ENCODE measurements around the gene PRSS8.

Gene PRSS8

DNA sequence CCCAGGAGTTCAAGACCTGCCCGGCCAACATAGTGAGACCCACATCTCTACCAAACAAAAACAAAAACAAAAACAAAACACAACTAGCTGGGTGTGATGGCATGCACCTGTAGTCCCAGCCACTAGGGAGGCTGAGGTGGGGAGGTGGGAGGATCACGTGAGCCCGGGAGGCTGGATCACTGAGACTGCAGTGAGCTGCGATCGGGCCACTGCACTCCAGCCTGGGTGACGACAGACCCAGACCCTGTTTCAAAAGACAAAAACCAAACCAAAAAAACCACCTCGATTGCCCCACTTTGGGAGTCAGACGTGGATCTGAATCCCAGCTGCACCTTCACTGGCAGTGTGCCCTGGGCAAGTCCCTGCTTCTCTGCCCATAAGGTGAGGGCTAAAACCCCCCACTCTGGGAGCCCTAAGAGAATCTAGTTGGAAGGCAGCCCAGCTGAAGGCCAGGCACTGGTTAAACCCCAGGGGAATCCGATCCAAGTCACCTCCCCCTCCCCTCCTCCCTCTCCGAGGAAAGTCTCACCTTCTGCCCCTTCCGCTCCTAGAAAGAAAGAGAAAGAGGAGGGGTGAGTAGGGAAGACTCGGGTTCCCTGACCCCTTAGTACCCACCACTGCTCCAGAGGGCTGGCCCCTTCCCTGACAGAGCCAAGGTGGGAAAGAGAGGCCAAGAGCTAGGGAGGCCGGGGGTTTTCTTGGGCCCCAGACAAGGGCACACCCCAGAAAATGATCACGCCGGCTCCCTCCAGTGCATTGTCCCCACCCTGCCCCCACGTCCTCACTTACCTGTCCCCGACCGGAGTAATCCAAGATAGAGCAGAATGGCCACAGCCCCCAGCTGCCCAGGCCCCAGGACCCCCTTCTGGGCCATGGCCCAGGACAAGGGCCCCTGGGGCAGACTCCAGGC is 647 bp downstream of the PRSS8 start:
- H3K36me3 ChIP-seq (ENCODE audit: control insufficient read depth, insufficient read depth, low read length) = no peaks in the 10 kb centered on the region
- 12 to 21% methylated on average over 16 to 18 of the region's 18 CpGs for WGBS, 2 experiments
- H3K9me3 ChIP-seq (ENCODE audit: control insufficient read depth, low read length) = no peaks in the 10 kb centered on the region
- H3K27ac ChIP-seq (ENCODE audit: insufficient read depth, low read depth, low read length, poor library complexity, severe bottlenecking) = no peak overlapping the region
- peak overlapping the region; percentile 29 for H3K4me3 ChIP-seq (ENCODE audit: insufficient read depth, low read depth, low read length)
- no peaks in the 10 kb centered on the region for H3K27me3 ChIP-seq (ENCODE audit: control insufficient read depth, insufficient read depth, low read length, poor library complexity, severe bottlenecking)
- H3K4me1 ChIP-seq (ENCODE audit: control insufficient read depth, insufficient read depth, low read length) = peaks cover 17% of the 10 kb centered on the region

DNA sequence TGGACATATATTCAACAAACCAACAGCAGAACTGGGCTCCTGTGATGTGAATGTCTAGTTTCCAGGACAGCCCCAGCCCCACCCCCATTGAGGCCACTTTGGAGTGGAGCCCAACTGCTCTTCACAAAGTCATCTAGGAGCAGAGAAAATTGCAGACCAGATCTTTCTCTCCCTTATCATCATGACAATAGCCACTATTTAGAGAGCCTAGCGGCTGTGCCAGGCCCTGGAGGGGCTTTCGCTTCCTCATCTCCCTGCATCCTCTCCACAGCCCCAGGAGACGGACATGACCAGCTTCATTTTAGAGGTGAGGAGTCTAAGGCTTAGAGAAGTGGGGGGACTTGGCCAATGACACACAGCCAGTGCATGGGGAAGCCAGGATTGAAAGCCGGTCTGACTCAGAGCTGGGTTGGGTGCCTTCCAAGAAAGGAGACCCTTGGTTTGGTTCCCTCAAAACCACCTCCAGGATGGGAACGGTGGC is 1.4 kb downstream of the PRSS8 start:
- H3K27ac ChIP-seq (ENCODE audit: insufficient read depth, low read depth, low read length, poor library complexity, severe bottlenecking) = no peak overlapping the region
- no peaks in the 10 kb centered on the region for H3K9me3 ChIP-seq (ENCODE audit: control insufficient read depth, low read length)
- peaks cover 17% of the 10 kb centered on the region for H3K4me1 ChIP-seq (ENCODE audit: control insufficient read depth, insufficient read depth, low read length)
- H3K36me3 ChIP-seq (ENCODE audit: control insufficient read depth, insufficient read depth, low read length) = no peaks in the 10 kb centered on the region
- H3K4me3 ChIP-seq (ENCODE audit: insufficient read depth, low read depth, low read length) = no peak overlapping the region
- no peaks in the 10 kb centered on the region for H3K27me3 ChIP-seq (ENCODE audit: control insufficient read depth, insufficient read depth, low read length, poor library complexity, severe bottlenecking)
- 39 to 44% methylated on average over 5 of the region's 5 CpGs for WGBS, 2 experiments

DNA sequence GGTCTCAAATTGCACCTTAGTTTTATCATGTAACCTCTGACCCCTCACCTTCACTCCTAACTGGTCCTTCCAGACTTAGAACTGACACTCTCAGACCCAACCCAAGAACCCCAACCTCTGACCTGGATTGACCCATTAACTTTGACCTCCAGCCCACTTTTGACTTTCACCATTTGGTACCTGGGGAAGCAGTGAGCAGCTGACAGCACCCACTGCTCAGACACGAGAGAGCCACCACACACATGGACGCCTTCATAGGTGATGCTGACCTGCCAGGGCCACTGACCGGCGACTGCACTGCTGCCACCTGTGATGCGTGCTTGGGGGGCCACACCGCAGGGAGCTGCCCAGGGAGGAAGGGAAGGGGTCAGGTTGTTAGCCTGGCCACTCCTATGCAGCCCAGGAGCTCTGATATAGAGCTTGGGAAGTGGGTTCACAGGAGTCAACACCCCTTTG is 2.5 kb downstream of the PRSS8 start:
- 93 to 94% methylated on average over 6 of the region's 6 CpGs for WGBS, 2 experiments
- Histone ChIP-seq H3K36me3 (ENCODE audit: control insufficient read depth, insufficient read depth, low read length) (no peaks in the 10 kb centered on the region), H3K4me3 (ENCODE audit: insufficient read depth, low read depth, low read length) (no peak overlapping the region), H3K9me3 (ENCODE audit: control insufficient read depth, low read length) (no peaks in the 10 kb centered on the region), H3K27me3 (ENCODE audit: control insufficient read depth, insufficient read depth, low read length, poor library complexity, severe bottlenecking) (no peaks in the 10 kb centered on the region), H3K4me1 (ENCODE audit: control insufficient read depth, insufficient read depth, low read length) (peaks cover 14% of the 10 kb centered on the region), H3K27ac (ENCODE audit: insufficient read depth, low read depth, low read length, poor library complexity, severe bottlenecking) (no peak overlapping the region)

DNA sequence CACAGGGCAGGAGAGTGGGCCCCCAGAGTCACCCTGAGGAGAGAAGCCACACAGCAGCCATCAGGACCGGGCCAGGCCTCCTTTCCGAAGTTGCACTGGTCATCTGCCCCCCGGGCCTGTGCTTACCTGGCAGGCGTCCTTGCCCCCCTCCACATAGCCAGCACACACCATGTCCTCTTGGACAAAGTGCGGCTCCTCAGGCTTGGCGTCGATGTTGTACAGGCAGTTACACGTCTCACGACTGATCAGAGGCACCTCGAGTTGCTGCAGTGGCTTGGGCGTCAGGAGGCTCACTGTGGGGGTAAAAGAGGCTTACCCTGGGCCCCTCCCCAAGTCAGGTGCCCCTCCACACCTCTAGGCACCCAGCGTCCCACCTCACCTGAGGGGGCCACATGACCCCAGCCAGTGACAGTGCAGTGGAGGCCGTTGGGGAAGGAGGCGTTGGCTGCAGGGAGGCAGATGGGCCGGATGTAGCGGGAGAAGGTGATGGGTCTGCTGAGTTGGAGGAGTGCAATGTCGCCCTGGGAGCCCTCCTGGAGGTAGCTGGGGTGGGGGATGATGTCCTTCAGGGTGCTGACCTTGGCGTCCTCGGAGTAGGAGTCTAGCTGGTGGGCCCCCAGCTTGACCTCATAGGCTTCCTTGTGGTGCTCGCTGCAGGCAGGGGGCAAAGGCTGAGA is 3.1 kb downstream of the PRSS8 start:
- Histone ChIP-seq H3K9me3 (ENCODE audit: control insufficient read depth, low read length) (no peaks in the 10 kb centered on the region), H3K27ac (ENCODE audit: insufficient read depth, low read depth, low read length, poor library complexity, severe bottlenecking) (no peak overlapping the region), H3K36me3 (ENCODE audit: control insufficient read depth, insufficient read depth, low read length) (peaks cover 4% of the 10 kb centered on the region), H3K27me3 (ENCODE audit: control insufficient read depth, insufficient read depth, low read length, poor library complexity, severe bottlenecking) (no peaks in the 10 kb centered on the region), H3K4me3 (ENCODE audit: insufficient read depth, low read depth, low read length) (no peak overlapping the region), H3K4me1 (ENCODE audit: control insufficient read depth, insufficient read depth, low read length) (peaks cover 14% of the 10 kb centered on the region)
- 94 to 96% methylated on average over 20 of the region's 20 CpGs for WGBS, 2 experiments

DNA sequence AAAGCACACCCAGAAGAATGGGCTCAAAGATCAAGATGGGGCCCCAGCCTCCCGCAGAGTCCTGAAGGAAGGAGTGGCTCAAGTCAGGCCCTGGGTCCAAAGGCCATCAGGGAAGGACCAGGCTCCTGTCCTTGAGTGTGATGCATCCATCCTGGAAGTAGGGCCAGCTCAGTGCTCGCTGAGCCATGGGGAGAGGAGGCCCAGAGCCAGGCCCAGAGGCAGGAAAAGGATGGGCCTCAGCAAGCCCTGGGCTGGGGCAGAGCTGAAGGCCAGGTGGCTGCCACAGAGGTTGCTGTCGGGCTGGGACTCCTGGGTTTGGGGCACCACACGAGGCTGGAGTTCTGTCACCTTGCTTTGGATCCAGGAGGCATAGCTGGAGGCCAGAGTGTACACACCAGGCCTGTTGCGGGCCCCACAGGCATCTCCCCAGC is 3.7 kb downstream of the PRSS8 start:
- H3K4me1 ChIP-seq (ENCODE audit: control insufficient read depth, insufficient read depth, low read length) = peaks cover 14% of the 10 kb centered on the region

DNA sequence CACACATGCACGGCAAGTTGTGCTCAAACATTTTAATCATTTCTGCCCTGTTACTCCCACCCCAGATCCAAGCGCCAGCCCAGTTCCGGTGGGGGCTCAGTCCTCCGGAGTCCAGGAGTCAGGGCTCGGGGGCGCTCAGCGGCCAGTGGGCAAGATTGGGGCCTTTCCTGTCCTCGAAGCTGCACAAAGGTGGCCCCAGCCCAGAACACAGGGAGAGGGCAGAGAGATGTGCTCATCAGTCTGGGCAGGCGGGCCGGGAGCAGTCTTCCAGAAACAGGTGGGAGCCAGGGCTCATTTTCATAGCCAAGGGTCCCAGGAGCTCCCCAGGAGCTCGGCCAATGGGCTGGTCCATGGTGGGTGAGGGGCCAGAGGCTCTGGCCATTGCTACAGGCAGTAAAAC is 4.1 kb downstream of the PRSS8 start:
- 95 to 96% methylated on average over 11 of the region's 11 CpGs for WGBS, 2 experiments
- Histone ChIP-seq H3K9me3 (ENCODE audit: control insufficient read depth, low read length) (no peaks in the 10 kb centered on the region), H3K36me3 (ENCODE audit: control insufficient read depth, insufficient read depth, low read length) (peaks cover 5% of the 10 kb centered on the region), H3K27me3 (ENCODE audit: control insufficient read depth, insufficient read depth, low read length, poor library complexity, severe bottlenecking) (no peaks in the 10 kb centered on the region), H3K4me1 (ENCODE audit: control insufficient read depth, insufficient read depth, low read length) (peaks cover 14% of the 10 kb centered on the region), H3K27ac (ENCODE audit: insufficient read depth, low read depth, low read length, poor library complexity, severe bottlenecking) (no peak overlapping the region), H3K4me3 (ENCODE audit: insufficient read depth, low read depth, low read length) (no peak overlapping the region)

More for the DNA sequence above, 3.7 kb downstream of the PRSS8 start:
- peaks cover 5% of the 10 kb centered on the region for H3K36me3 ChIP-seq (ENCODE audit: control insufficient read depth, insufficient read depth, low read length)
- no peak overlapping the region for H3K27ac ChIP-seq (ENCODE audit: insufficient read depth, low read depth, low read length, poor library complexity, severe bottlenecking)
- no peaks in the 10 kb centered on the region for H3K27me3 ChIP-seq (ENCODE audit: control insufficient read depth, insufficient read depth, low read length, poor library complexity, severe bottlenecking)
- H3K4me3 ChIP-seq (ENCODE audit: insufficient read depth, low read depth, low read length) = no peak overlapping the region
- no peaks in the 10 kb centered on the region for H3K9me3 ChIP-seq (ENCODE audit: control insufficient read depth, low read length)
- WGBS, 2 experiments = 95 to 96% methylated on average over 5 of the region's 5 CpGs

DNA sequence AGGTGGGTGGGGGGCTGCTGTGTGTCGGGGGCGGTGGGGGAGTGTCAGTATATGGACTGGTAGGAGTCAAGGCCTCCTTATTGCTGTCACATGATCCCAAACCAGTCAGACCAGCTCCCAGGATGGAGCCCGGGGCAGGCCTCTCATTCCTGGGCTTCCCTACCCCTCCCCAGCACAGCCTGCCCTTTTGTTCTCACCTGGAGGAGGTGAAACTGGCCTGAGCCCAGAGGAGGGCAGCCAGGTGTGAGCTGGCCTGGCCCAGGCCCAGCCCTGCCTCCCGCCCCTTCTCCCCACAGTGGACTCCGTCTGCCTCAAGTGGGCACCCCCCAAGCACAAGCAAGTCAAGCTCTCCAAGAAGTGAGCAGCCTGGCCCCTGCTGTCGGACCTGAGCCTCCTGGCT is 4.6 kb downstream of the PRSS8 start:
- H3K27ac ChIP-seq (ENCODE audit: insufficient read depth, low read depth, low read length, poor library complexity, severe bottlenecking) = no peak overlapping the region
- H3K9me3 ChIP-seq (ENCODE audit: control insufficient read depth, low read length) = no peaks in the 10 kb centered on the region
- 86 to 91% methylated on average over 6 of the region's 6 CpGs for WGBS, 2 experiments
- H3K36me3 ChIP-seq (ENCODE audit: control insufficient read depth, insufficient read depth, low read length) = peaks cover 5% of the 10 kb centered on the region
- H3K4me3 ChIP-seq (ENCODE audit: insufficient read depth, low read depth, low read length) = no peak overlapping the region
- no peaks in the 10 kb centered on the region for H3K27me3 ChIP-seq (ENCODE audit: control insufficient read depth, insufficient read depth, low read length, poor library complexity, severe bottlenecking)
- peaks cover 13% of the 10 kb centered on the region for H3K4me1 ChIP-seq (ENCODE audit: control insufficient read depth, insufficient read depth, low read length)

DNA sequence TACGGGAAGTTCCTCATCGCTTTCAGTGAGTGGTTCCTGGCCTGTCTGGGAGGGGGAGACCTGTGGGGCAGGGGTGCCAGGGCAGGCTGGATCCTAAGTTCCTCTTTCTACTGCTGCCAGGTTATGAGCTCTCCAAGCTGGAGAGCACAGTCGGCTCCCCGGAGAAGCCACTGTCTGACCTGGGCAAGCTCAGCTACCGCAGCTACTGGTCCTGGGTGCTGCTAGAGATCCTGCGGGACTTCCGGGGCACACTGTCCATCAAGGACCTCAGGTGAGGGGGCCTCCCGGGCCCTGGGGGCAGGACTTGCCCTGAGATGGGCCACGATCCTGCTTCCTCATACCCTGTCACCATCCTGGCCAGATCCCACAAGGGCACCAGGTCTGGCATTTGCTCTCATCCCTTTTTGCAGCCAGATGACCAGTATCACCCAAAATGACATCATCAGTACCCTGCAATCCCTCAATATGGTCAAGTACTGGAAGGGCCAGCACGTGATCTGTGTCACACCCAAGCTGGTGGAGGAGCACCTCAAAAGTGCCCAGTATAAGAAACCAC is 5.1 kb downstream of the PRSS8 start:
- 92 to 94% methylated on average over 10 of the region's 10 CpGs for WGBS, 2 experiments
- H3K27me3 ChIP-seq (ENCODE audit: control insufficient read depth, insufficient read depth, low read length, poor library complexity, severe bottlenecking) = no peaks in the 10 kb centered on the region
- H3K4me1 ChIP-seq (ENCODE audit: control insufficient read depth, insufficient read depth, low read length) = peaks cover 8% of the 10 kb centered on the region
- H3K4me3 ChIP-seq (ENCODE audit: insufficient read depth, low read depth, low read length) = no peak overlapping the region
- peaks cover 5% of the 10 kb centered on the region for H3K36me3 ChIP-seq (ENCODE audit: control insufficient read depth, insufficient read depth, low read length)
- H3K27ac ChIP-seq (ENCODE audit: insufficient read depth, low read depth, low read length, poor library complexity, severe bottlenecking) = no peak overlapping the region
- H3K9me3 ChIP-seq (ENCODE audit: control insufficient read depth, low read length) = no peaks in the 10 kb centered on the region

DNA sequence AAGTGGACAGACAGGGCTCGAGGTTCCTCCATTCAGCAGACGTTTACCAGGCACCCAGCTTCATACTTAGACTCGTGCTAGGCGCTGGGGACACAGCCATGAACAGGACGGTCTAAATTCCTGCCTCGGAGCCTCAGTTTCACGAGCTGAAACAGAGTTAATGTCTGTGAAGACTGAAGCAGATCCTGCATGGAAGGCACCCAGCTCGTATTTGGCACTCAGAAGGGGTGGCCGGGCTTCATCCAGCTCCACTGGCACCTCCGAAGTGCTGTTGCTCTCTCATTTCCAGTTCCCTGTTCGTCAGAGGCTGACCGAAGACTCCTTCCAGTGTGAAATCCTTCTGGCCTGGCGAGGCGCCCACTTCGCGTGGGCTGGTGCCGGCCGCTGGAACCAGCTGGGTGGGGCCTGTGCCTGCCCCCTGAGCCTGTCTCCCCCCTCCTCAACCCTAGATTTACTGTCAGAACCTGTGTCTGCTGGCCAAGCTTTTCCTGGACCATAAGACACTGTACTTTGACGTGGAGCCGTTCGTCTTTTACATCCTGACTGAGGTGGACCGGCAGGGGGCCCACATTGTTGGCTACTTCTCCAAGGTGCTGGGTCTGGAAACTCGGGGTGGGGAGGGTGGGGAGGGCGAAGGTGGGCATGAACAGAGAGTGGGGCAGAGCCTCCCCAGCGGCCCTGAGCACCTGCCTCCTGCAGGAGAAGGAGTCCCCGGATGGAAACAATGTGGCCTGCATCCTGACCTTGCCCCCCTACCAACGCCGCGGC is 5.8 kb downstream of the PRSS8 start:
- no peak overlapping the region for H3K27ac ChIP-seq (ENCODE audit: insufficient read depth, low read depth, low read length, poor library complexity, severe bottlenecking)
- no peak overlapping the region for H3K4me3 ChIP-seq (ENCODE audit: insufficient read depth, low read depth, low read length)
- 92 to 93% methylated on average over 29 of the region's 29 CpGs for WGBS, 2 experiments
- no peaks in the 10 kb centered on the region for H3K27me3 ChIP-seq (ENCODE audit: control insufficient read depth, insufficient read depth, low read length, poor library complexity, severe bottlenecking)
- peaks cover 2% of the 10 kb centered on the region for H3K4me1 ChIP-seq (ENCODE audit: control insufficient read depth, insufficient read depth, low read length)
- H3K36me3 ChIP-seq (ENCODE audit: control insufficient read depth, insufficient read depth, low read length) = peaks cover 5% of the 10 kb centered on the region
- no peaks in the 10 kb centered on the region for H3K9me3 ChIP-seq (ENCODE audit: control insufficient read depth, low read length)

Data from ectodermal cell (in vitro differentiated cells).